PFSK-1 (cell line): ENCODE measurements around the gene AKAP8L.

ENCODE experiments used
- FOXP2 ChIP-seq: optimal IDR thresholded peaks from 2 replicates; pipeline ENCODE3; 2011; ENCODE audit warnings: borderline replicate concordance, control low read depth, inconsistent platforms; ENCODE audit not compliant: insufficient read depth; ENCODE audit errors: extremely low read length, extremely low read depth
- POLR2AphosphoS5 ChIP-seq: IDR thresholded peaks from 2 replicates; pipeline ENCODE4 v1.6.1; 2012; ENCODE audit warnings: low read depth, mild to moderate bottlenecking, control low read depth, low read length, moderate library complexity
- SIN3A ChIP-seq: IDR thresholded peaks from 2 replicates; pipeline ENCODE4 v1.6.1; 2012; ENCODE audit warnings: mild to moderate bottlenecking, low read length, moderate library complexity, borderline replicate concordance; ENCODE audit not compliant: insufficient read depth
- TAF1 ChIP-seq: IDR thresholded peaks from 2 replicates; pipeline ENCODE4 v1.6.1; 2012; ENCODE audit warnings: low read length, control low read depth, borderline replicate concordance; ENCODE audit not compliant: insufficient read depth
- TF ChIP-seq, protein P1 (sequence below), 2 experiments: IDR thresholded peaks; 2 replicates each; pipeline versions ENCODE4 v1.6.1 to v1.8.0; 2011 to 2012; ENCODE audit warnings: low read depth in 2 of 2, low read length in 2 of 2, control low read depth in 1 of 2, inconsistent platforms in 1 of 2, mild to moderate bottlenecking in 1 of 2, moderate library complexity in 1 of 2; ENCODE audit not compliant: insufficient read depth in 1 of 2

AKAP8L gene

DNA sequence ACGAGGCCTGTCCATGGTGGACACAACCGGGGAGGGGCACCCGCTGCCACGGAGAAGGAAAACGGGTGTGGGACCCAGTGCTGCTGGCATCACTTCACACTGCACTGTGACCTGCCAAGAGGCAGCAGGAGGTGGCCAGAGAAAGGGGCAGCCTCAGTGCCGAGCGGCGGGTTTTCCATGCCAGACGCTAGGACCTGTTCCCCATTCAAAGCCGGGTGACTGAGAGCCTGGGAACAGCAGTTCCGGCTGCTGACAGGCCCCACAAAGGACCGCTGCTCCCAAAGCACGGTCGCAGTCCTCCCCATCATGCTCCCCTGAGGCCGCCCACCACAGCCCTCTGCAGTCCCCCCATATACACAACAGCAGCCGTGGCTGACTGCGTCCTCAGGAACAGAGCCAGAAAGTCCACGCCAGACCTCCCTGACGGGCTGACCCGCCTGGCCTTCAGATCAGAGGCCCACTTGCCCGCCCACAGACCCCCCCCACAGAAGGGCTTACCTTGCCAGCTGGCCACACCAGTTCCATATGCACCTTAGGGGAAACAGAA, 44.6 kb downstream of the AKAP8L start:
- TF ChIP-seq FOXP2 (no peak), TAF1 (no peak), SIN3A (no peak), POLR2AphosphoS5 (no peak)
- TF ChIP-seq, protein P1, sequence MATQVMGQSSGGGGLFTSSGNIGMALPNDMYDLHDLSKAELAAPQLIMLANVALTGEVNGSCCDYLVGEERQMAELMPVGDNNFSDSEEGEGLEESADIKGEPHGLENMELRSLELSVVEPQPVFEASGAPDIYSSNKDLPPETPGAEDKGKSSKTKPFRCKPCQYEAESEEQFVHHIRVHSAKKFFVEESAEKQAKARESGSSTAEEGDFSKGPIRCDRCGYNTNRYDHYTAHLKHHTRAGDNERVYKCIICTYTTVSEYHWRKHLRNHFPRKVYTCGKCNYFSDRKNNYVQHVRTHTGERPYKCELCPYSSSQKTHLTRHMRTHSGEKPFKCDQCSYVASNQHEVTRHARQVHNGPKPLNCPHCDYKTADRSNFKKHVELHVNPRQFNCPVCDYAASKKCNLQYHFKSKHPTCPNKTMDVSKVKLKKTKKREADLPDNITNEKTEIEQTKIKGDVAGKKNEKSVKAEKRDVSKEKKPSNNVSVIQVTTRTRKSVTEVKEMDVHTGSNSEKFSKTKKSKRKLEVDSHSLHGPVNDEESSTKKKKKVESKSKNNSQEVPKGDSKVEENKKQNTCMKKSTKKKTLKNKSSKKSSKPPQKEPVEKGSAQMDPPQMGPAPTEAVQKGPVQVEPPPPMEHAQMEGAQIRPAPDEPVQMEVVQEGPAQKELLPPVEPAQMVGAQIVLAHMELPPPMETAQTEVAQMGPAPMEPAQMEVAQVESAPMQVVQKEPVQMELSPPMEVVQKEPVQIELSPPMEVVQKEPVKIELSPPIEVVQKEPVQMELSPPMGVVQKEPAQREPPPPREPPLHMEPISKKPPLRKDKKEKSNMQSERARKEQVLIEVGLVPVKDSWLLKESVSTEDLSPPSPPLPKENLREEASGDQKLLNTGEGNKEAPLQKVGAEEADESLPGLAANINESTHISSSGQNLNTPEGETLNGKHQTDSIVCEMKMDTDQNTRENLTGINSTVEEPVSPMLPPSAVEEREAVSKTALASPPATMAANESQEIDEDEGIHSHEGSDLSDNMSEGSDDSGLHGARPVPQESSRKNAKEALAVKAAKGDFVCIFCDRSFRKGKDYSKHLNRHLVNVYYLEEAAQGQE (IDR thresholded peaks at IDR 0.05; ENCODE audit: insufficient read depth in 1 of 2, low read depth in 2 of 2, low read length in 2 of 2) = no peak

DNA sequence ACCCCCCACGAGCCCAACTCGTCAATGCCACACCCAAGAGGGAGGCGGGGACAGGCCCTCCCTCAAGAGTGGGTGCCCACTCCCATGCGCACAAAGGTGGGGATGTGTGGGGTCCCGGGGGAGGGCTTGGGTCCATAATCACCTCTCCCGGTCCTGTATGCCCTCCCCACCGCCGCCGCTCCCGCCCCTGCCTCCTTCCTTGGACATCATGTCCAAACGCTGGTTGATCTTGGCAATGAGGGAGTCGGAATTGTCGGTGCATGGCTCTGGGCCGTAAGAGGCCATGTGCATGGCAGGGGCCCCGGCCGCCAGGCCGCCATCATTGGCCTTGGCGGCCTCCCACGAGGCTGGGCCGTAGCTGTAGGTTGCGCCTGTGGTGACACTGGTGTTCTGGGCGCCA, 45.1 kb downstream of the AKAP8L start:
- TF ChIP-seq POLR2AphosphoS5 (no peak), TAF1 (no peak), FOXP2 (no peak), SIN3A (no peak)
- TF ChIP-seq, protein P1 (IDR thresholded peaks at IDR 0.05; ENCODE audit: insufficient read depth in 1 of 2, low read depth in 2 of 2, low read length in 2 of 2) = no peak

- TF ChIP-seq FOXP2 (no peak), TAF1 (no peak), SIN3A (no peak), POLR2AphosphoS5 (no peak)
- TF ChIP-seq, protein P1 (IDR thresholded peaks at IDR 0.05; ENCODE audit: insufficient read depth in 1 of 2, low read depth in 2 of 2, low read length in 2 of 2) = no peak
These were observed 45.9 kb downstream of the AKAP8L start for GRCh38 chr19:15372891-15373301.

- no peak for TF ChIP-seq SIN3A
- TF ChIP-seq POLR2AphosphoS5 = no peak
- no peak for TF ChIP-seq TAF1
- TF ChIP-seq, protein P1 (IDR thresholded peaks at IDR 0.05; ENCODE audit: insufficient read depth in 1 of 2, low read depth in 2 of 2, low read length in 2 of 2) = no peak
These were observed 46.3 kb downstream of the AKAP8L start for GRCh38 chr19:15372470-15372869.

GRCh38 chr19:15371786-15372380, 46.9 kb downstream of the AKAP8L start:
- TF ChIP-seq TAF1 (no peak), SIN3A (no peak), POLR2AphosphoS5 (no peak), FOXP2 (no peak)
- TF ChIP-seq, protein P1 (IDR thresholded peaks at IDR 0.05; ENCODE audit: insufficient read depth in 1 of 2, low read depth in 2 of 2, low read length in 2 of 2) = no peak
